Measurements from ENCODE around the gene ERCC1. TPM values are rescaled to one million over a fixed set of nuclear protein-coding genes. Genes with fewer than 3 reads are reported as not detected.
A peak's percentile ranks its signal among the peaks of the same experiment; 100 is the strongest.

The ERCC1 gene
- total RNA-seq, 1 donor from 2014 or later, result 142 TPM

DNA sequence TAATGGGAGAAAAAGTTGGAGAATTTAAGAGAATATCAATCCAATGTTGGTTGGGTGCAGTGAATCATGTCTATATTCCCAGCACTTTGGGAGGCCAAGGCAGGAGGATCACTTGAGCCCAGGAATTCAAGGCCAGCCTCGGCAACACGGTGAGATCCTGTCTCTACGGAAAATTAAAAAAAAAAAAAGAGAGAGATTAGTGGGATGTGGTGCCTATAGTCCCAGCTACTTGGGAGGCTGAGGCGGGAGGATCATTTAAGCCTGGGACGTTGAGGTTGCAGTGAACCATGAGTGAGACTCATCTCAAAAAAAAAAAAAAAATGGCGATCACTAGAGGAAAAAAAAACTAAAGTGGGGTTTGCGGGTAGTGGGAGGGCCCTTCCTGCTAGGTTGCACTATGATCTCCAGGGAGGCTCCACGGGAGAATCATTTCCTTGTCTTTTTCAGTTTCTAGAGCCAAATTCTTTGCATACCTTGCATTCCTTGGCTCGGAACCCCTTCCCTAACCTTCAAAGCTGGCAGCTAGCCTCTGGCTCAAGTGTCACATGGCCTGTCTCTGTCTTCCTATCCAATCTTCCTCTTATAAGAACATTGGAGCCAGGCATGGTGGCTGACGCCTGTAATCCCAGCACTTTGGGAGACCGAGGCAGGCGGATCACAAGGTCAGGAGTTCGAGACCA, 47.5 kb downstream of the ERCC1 start:
- Histone ChIP-seq H3K27me3 (no peaks in the 10 kb centered on the region), H3K4me3 (no peak overlapping the region), H3K4me1 (no peaks in the 10 kb centered on the region), H3K9me3 (no peaks in the 10 kb centered on the region), H3K27ac (peak overlapping the region in 1 of 2 donors; percentile 34), H3K36me3 (peaks cover 0 to 6% of the 10 kb centered on the region in 2 donors)
- intact Hi-C loops (cut with DNase I), result no loop called here
- no peak for DNase-seq (ENCODE audit: low spot score in 2 of 2)
- TF ChIP-seq, protein P1, sequence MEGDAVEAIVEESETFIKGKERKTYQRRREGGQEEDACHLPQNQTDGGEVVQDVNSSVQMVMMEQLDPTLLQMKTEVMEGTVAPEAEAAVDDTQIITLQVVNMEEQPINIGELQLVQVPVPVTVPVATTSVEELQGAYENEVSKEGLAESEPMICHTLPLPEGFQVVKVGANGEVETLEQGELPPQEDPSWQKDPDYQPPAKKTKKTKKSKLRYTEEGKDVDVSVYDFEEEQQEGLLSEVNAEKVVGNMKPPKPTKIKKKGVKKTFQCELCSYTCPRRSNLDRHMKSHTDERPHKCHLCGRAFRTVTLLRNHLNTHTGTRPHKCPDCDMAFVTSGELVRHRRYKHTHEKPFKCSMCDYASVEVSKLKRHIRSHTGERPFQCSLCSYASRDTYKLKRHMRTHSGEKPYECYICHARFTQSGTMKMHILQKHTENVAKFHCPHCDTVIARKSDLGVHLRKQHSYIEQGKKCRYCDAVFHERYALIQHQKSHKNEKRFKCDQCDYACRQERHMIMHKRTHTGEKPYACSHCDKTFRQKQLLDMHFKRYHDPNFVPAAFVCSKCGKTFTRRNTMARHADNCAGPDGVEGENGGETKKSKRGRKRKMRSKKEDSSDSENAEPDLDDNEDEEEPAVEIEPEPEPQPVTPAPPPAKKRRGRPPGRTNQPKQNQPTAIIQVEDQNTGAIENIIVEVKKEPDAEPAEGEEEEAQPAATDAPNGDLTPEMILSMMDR (IDR thresholded peaks at IDR 0.05), result no peak

DNA sequence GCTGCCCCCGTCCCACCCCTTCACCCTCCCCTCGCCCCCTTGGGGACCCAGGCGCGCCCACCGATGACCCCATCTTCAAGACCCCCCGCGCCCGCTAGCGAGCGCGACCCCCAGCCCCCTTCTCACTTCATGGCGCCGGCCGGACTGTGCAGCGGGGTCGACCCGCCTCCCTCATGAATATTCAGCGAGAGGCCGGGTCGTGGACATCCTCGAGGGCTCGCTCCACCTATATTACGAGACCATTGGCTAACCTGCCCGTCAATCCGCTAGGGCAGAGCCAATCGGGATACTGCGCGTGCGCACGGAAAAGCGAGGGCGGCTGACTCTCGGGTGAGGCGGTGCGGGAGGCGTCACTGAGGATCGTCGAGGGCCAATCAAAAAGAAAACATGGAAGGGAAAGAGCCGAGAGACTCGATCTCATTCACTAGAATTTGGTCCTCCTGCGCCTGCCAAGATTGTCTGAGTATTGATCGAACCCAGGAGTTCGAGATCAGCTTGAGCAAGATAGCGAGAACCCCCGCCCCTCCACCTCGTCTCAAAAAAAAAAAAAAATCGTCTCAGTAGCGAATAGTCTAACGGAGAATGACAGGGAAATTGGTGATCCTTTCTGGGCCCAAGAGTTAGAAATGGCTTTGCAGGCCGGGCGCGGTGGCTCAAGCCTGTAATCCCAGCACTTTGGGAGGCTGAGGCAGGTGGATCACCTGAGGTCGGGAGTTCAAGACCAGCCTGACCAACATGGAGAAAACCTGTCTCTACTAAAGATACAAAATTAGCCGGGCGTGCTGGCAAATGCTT, 53.1 kb downstream of the ERCC1 start, which contains the start of gene ERCC2:
ERCC2 (minus strand) TSS at position 164 of the 795 bp plus-strand sequence; CDS start at position 131, 33 bp downstream.
- peak; percentile 96 to 99 for DNase-seq (ENCODE audit: low spot score in 2 of 2)
- Histone ChIP-seq H3K36me3 (no peaks in the 10 kb centered on the region), H3K4me1 (peaks cover 0 to 8% of the 10 kb centered on the region in 2 donors), H3K27ac (peak within 1 kb of the TSS; percentile 65 to 69), H3K4me3 (peak within 1 kb of the TSS; percentile 80 to 84), H3K27me3 (no peaks in the 10 kb centered on the region), H3K9me3 (no peaks in the 10 kb centered on the region)
- TF ChIP-seq, protein P1 (IDR thresholded peaks at IDR 0.05), result no peak
- intact Hi-C loops (cut with DNase I), result loop anchor here (1.0 to 2.0 kb wide), 2 partner anchors 34 to 192 kb away; partner anchors contain the start of genes BLOC1S3, PPP1R13L and TRAPPC6A

DNA sequence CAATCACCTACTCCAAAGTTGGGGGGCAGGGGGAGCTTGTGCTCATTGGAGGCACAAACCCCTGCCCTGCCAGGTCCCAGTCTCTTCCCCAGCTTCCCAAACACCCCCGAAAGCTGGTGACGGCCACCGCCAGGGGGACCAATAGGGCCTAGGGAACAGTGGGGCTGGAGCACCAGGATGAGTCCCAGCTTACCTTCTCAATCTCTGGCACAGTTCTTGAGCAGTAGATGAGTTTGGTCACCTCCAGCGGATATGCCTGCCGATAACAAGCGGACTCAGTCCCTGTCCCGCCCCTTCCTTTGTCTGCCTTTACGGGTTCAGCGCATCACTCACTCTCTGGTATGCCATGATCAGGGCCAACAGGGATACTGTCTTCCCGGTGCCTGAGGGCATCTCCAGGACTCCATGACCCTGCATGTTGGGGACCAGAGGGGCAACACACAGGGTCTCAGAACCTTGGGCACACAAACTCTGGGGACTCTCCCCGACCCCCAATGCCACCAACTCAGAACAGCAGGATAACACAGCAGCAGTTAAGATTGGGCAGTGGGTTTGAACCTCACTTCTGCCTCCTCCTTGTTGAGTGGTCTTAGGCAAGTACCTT, 54.9 kb downstream of the ERCC1 start:
- no peaks in the 10 kb centered on the region for H3K9me3 ChIP-seq
- no peak overlapping the region for H3K27ac ChIP-seq
- intact Hi-C loops (cut with DNase I), result no loop called here
- DNase-seq (ENCODE audit: low spot score in 2 of 2), result no peak
- no peak overlapping the region for H3K4me3 ChIP-seq
- TF ChIP-seq, protein P1 (IDR thresholded peaks at IDR 0.05), result no peak
- H3K4me1 ChIP-seq, result peaks cover 0 to 8% of the 10 kb centered on the region in 2 donors
- peaks cover 1 to 6% of the 10 kb centered on the region in 2 donors for H3K36me3 ChIP-seq
- no peaks in the 10 kb centered on the region for H3K27me3 ChIP-seq

DNA sequence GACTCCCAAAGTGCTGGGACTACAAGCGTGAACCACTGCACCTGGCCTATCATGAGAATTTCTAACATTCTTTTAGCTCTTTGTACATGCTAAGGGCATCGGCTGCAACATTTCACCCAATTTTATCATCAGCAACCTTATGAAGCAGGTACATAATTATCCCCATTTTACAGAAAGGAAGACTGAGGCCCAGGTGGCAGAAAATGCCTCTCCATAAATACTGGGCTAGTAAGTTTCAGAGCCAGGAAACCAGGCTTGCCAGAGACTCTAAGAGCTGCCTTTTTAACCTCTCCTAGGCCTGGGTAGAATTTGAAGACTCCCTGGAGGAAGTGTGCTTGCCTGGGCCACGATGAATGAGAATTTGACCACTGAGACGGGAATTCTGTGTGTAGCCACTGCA, 55.6 kb downstream of the ERCC1 start:
- TF ChIP-seq, protein P1 (IDR thresholded peaks at IDR 0.05), result no peak
- no peaks in the 10 kb centered on the region for H3K27me3 ChIP-seq
- no peak overlapping the region for H3K4me3 ChIP-seq
- no peak for DNase-seq (ENCODE audit: low spot score in 2 of 2)
- peaks cover 5 to 10% of the 10 kb centered on the region in 2 donors for H3K36me3 ChIP-seq
- H3K27ac ChIP-seq, result no peak overlapping the region
- no peaks in the 10 kb centered on the region for H3K9me3 ChIP-seq
- intact Hi-C loops (cut with DNase I), result no loop called here
- peaks cover 0 to 8% of the 10 kb centered on the region in 2 donors for H3K4me1 ChIP-seq

DNA sequence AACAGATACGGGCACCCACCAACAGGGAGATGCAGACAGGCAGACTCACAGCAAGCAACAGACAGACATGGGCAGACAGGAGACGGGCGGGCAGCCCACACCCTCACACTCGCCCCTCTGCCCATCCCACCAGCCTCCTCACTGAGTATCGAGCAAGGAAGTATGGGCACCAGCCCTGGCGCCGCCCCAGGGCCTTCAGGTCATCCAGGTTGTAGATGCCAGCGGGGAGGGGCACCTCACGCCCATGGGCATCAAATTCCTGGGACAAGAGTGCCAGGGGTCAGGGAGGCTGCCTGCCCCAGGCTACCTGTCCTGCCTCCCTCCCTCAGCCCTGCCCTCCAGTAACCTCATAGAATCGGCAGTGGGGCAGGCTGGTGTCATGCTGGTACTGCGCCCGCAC, 59.0 kb downstream of the ERCC1 start:
- H3K36me3 ChIP-seq, result peaks cover 15 to 25% of the 10 kb centered on the region in 2 donors

More for the DNA sequence above, 59.0 kb downstream of the ERCC1 start:
- no peaks in the 10 kb centered on the region for H3K27me3 ChIP-seq
- H3K27ac ChIP-seq, result no peak overlapping the region
- no peak for DNase-seq (ENCODE audit: low spot score in 2 of 2)
- H3K4me3 ChIP-seq, result no peak overlapping the region
- intact Hi-C loops (cut with DNase I), result no loop called here
- TF ChIP-seq, protein P1 (IDR thresholded peaks at IDR 0.05), result no peak
- H3K4me1 ChIP-seq, result peaks cover 0 to 2% of the 10 kb centered on the region in 2 donors
- H3K9me3 ChIP-seq, result no peaks in the 10 kb centered on the region

Data from ascending aorta (tissue), 2 donors.